ENCODE data around the gene DNAH11.

- no peak for TF ChIP-seq CTCF (conservative IDR thresholded peaks at IDR 0.05; ENCODE audit: low read depth, low read length)
- TF ChIP-seq EZH2 (IDR thresholded peaks at IDR 0.05; ENCODE audit: borderline replicate concordance, low read depth, low read length, poor library complexity, severe bottlenecking): no peak
These were observed 373.3 kb downstream of the DNAH11 start for GRCh38 chr7:21916176-21916575.
